Adrenal gland (tissue), 5 donors: Measurements from ENCODE around the gene CALN1.

ENCODE experiments used
- POLR2A ChIP-seq, 2 donors: fragments of 450-650 bp; IDR thresholded peaks; one replicate each; pipeline ENCODE4 v1.6.1; 2017; ENCODE audit warnings: antibody characterized with exemption in 2 of 2, mild to moderate bottlenecking in 2 of 2, moderate library complexity in 1 of 2
- TF ChIP-seq, protein P1 (sequence below), 6 experiments: fragments of 450-650 bp in 4 of 6; fragments of 200-600 bp in 2 of 6; sonication (generic) in 1 of 6; IDR thresholded peaks; 1 replicate in 5 of 6; 2 replicates in 1 of 6; pipeline versions ENCODE4 v1.5.1 to v1.8.0; 2016 to 2021; ENCODE audit warnings: antibody characterized with exemption in 6 of 6, mild to moderate bottlenecking in 2 of 6, moderate library complexity in 1 of 6
- donor health status: DM: no; HTN: no; CAD: no.

DNA sequence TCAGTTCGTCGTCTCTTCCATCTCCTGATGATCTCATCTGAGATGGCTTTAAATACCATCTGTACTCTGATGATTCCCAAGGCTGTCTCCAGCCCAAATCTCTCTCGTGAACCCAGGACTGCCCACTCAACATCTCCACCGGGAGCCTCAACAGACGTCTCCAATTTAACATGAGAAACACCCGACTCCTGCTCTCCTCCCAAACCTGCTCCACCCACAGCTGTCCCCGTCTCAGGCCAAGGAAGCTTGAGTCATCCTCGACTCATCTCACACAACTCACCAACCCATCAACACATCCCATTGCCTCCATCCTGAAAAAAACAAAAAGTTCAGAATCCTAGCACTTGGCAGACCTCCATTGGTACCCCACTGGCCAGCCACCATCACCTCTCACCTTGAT lies 29.7 kb upstream of the CALN1 start:
- TF ChIP-seq, protein P1, sequence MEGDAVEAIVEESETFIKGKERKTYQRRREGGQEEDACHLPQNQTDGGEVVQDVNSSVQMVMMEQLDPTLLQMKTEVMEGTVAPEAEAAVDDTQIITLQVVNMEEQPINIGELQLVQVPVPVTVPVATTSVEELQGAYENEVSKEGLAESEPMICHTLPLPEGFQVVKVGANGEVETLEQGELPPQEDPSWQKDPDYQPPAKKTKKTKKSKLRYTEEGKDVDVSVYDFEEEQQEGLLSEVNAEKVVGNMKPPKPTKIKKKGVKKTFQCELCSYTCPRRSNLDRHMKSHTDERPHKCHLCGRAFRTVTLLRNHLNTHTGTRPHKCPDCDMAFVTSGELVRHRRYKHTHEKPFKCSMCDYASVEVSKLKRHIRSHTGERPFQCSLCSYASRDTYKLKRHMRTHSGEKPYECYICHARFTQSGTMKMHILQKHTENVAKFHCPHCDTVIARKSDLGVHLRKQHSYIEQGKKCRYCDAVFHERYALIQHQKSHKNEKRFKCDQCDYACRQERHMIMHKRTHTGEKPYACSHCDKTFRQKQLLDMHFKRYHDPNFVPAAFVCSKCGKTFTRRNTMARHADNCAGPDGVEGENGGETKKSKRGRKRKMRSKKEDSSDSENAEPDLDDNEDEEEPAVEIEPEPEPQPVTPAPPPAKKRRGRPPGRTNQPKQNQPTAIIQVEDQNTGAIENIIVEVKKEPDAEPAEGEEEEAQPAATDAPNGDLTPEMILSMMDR (IDR thresholded peaks at IDR 0.05), result no peak
- no peak for TF ChIP-seq POLR2A (IDR thresholded peaks at IDR 0.05)
